DMS114 treated with DMSO at 0.1 percent for 48 hours (cell line): ENCODE results near the gene ICA1.

Experiments
- DNase-seq: peaks from one replicate; lab custom pipeline; 2025; ENCODE audit not compliant: unreplicated experiment; lab: John Stamatoyannopoulos, UW

Gene ICA1

DNA sequence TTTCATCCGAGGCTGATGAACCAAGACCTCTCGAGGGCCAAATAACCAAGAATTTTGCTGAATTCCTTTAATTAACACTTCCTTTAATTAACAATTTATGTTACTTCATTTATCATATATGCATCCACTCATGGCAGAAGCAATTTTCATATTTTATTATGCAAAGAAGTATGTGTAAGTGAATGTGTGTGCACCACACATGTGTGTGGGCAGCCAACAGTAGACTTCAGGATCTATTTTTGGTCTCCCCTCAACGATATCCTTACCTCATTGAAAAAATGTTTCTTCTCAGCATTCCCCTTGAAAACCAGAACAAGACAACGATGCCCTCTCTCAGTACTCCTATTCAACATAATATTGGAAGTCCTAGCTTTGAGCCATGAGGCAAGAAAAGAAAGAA, 96.8 kb downstream of the ICA1 start:
- DNase-seq, result no peak

DNA sequence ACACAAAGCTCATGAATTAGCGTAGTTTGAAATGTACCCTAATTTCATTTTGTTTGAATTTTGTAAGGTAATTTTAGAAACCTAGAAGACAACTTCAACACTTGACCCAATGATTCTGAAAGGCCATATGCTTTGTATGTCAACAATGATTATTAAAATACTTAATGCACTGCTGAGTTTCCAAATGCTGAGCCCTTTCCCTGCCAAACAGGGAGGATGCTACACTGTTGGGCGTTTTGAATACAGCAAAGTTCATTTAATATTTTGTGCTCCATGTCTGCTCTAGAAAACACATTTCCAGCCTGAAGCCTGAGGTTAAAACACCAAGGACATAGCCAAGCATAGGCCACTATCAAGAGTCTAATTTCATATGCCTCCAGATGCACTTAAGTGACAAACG, 99.8 kb downstream of the ICA1 start:
- no peak for DNase-seq

DNA sequence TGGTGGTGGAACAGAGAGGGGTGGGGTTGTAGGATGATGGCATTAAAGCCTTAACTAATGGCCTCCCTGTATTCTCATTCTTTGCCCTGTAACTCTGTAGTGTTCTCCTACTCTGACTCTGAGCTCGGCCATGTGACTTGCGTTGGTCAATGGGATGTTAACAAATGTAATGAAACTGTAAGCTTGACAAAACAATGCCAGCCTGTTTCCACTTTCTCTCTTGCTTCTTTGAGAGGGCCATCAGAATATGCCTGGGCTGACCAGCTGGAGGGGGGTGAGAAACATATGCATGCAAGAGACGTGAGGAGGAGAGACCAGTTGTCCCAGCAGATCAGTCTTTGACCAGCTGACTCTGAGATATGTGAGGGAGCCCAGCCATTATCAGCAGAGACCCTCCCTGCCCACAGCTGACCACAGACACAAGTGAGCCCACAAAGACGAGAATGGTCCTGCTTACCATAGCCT, 100.6 kb downstream of the ICA1 start:
- DNase-seq, result no peak

DNA sequence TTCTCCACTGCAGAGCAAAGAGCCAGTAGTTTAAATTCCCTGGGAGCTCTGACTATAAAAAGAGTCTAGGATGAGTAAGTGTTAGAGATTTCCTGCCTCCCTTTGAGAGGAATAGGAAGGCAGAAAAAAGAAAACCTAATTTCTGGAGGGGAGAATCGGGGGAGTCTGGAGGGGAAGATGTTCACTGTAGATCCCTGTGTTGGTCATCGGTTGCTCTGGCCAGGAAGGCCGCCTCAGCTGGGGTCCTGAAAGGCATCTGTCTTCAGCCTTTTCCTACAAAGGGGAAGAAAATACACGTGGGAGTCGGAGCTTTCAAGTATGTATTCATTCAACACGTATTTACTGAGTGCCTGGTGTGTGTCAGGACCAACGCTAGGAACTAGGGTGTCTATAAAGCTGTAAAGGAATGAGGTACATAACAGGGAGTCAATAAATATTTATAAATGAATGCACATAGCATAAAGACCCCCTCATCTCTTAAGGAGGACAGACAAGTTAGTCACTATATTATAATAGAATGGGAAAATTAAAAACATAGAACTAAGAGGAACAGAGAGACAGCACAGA, 101.1 kb downstream of the ICA1 start:
- no peak for DNase-seq

DNA sequence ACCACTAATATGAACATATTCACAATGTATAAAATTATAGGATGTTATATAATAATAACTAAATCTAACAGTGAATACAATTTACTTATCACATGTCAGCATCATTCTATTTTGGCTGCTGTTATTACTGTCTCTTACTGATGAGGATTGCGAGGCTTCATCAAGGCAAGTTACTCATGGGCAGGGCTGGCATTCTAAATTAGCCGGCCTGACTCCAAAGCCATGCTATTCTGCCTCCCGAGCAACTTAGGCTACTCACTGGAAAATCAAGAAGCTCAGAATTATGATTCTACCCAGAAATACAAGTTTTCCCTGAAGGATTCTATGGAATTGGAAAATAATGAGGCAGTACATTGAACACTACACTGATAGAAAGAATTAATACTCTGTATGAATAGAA, 101.7 kb downstream of the ICA1 start:
- DNase-seq, result no peak

DNA sequence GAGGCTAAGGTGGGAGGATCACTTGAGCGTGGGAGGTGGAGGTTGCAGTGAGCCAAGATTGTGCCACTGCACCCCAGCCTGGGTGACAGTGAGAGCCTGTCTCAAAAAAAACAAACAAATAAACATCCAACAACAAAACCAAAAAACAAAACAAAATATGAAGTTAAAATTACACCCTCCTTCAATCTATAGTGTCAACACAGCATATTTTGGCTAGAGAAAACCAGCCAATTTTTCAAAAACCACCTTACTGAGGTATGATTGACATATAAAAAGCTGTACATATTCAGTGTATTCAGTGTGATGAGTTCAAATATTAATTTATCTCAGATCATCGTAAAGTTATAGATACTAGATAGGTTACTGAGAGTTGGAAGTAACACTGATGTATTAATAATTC, 102.4 kb downstream of the ICA1 start:
- DNase-seq, result no peak

DNA sequence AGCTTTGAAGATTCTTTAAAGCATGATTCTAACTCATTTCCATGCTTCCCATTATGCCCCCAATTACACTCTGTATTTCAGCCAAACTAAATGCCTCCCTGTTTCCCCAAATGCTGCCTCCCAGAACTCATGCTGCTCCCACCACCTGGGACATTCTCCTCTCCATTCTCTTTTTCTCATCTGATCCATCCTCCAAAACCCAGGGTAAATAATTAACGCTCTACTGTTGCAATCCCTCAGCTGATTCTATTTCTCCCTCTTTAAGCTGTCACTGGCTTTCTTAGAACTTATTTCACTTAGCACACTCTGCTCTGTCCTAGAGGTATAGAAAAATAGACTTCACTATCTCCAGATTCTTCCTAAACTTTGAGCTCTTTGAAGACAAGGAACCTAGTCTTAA, 104.7 kb downstream of the ICA1 start:
- no peak for DNase-seq

DNA sequence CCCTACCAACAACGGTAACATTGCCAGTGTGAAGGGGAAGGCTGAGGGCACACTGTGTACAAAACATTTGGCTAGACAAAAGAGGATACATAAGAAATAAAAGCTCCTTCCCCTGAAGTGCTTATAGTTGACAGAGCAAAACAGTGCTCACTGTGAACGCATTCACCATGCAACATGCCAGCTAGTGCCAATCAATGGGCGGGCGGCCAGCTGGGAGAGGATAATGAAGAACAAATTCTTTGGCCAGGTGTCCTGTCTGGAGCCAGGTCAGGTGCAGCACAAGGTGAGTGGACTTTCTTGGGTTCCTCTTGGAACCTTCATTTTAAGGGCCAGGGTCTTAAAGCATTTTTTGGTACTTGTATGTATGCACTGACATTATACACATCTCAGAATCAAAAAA, 106.1 kb downstream of the ICA1 start:
- no peak for DNase-seq

DNA sequence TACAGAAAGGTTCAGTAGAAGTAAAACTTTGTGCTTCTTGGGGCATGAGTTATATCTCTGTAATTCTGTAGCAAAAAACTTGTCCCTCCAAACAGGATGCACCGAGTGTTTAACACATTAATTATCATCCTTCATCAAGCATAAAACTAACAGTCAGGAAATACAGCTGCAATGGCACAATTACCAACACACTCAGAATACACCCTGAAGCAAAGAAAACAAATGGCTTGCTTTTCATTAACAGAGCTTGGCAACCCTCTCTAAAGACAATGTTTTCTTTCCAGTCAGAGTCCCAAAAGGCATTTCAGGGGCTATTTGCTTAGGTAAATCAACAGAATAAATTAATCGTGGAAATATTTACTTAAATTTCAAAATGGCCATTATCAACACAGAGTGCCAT, 107.7 kb downstream of the ICA1 start:
- no peak for DNase-seq

DNA sequence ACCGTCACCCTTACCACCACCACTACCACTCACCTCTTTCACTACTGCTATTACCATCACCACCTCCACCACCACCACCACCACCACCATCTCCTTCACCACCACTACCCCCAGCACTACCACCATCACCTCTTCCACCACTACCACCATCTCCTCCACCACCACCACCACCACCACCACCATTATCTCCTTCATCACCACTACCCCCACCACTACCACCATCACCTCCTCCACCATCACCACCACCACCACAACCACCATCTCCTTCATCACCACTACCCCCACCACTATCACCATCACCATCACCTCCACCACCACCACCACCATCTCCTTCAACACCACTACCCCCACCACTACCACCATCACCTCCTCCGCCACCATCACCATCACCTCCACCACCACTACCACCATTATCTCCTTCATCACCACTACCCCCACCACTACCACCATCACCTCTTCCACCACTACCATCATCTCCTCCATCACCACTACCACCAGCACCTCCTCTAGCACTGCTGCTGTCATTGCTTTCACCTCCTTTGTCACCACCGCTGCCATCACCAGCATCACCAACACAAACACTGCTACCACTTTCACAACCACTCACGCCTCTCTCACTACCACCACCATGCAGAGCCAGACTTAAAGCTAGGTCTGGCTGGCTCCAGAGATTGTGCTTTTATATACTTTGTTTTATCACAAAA, 109.3 kb downstream of the ICA1 start:
- DNase-seq, result no peak

DNA sequence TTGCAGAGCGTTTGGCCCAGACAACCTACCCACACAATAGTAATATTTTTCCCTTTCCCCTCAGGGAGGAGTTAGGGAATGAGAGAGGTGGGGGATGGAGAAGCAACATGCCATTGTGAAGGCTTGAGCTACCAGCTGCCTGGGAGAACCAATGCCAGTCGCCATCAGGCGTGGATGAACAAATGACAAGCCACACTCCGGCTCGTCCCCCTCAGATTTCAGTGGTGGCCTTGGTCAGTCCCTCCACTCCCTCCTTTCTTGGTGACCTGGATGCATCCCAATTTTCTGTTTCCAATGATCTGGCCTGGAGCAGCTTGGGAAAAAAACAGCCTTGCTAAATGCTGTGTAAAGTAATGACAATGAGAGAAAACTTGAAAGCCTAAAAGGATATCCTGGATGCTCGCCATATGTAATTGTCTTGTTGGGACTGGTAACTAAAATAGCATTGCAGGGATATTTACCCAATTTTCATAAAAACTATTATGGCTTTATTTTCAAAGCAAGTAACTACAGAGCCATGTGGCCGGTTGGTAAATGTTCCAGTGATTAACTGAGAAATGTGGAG, 110.7 kb downstream of the ICA1 start:
- no peak for DNase-seq

DNA sequence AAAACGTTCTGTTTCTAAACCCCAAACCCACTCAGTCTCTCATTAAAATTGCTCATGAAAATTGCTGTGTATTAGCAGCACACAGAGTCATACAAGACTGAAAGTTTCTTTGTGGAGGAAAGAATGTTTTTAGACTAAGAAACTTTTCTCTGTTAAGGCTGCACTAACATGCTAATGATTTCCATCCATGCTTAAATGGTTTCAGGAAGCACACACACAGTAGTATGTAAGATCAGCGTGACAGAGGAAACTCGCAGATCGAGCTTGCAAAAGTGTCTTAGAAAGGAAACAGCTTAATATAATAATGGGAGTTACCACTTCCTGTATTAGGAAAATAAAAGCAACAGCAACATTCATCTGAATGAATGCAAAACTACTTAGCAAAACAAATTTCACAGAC, 112.7 kb downstream of the ICA1 start:
- no peak for DNase-seq

DNA sequence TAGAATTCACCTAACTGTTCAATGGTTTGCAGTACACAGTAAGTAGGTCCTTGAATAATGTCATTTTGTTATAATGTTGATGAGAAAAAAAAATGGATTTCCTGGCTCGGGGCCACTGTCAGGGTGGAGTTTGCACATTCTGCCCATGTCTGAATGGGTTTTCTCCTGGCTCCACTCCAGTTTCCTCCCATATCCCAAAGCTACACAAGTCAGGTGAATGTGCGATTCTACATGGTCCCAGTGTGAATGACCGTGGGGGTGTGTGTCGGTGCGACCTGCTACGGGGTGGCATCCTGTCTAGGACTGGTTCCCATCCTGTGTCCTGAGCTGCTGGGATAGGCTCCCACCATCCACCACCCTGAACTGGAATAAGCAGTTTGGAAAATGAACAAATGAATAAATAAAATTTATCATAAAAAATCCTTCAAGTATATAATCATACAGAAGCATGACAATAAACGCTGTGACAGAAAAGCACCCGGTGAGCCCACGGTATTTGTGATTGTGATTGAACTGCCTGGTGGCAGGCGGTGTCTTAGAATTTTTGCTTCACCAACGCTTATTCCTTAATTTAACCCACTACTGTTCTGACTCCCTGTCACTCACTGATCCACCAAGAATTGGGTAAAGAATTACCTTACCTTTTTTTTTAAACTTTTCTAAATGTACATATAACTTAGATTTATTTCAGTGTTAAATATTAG, 114.1 kb downstream of the ICA1 start:
- no peak for DNase-seq

DNA sequence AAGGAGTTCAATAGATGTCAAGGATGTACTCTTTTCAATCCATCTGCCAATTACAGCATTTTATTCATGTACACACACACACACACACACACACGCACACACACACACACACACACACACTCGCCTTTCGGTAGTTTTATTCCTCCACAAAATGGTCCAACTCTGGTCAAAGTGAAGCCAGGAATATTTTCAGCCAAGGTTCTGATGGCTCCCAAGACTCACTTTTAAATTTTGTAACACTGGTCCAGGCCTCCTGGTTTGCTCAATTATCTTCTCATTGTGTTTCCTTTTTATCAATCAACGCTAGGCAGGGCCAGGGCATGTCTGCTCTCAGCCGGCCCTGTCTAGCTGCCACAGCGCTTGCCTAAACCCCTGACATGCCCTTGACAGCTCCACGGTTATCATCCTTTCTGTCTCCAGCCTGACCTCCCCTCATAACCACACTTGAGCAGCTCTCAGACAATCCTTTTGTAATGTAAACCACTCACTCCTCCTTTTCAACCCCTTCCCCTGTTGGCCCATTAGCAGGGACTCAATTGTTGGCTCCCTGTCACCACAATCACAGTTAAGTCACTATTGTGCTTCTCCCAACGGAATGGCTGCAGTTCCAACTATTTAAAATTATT, 115.1 kb downstream of the ICA1 start:
- no peak for DNase-seq

DNA sequence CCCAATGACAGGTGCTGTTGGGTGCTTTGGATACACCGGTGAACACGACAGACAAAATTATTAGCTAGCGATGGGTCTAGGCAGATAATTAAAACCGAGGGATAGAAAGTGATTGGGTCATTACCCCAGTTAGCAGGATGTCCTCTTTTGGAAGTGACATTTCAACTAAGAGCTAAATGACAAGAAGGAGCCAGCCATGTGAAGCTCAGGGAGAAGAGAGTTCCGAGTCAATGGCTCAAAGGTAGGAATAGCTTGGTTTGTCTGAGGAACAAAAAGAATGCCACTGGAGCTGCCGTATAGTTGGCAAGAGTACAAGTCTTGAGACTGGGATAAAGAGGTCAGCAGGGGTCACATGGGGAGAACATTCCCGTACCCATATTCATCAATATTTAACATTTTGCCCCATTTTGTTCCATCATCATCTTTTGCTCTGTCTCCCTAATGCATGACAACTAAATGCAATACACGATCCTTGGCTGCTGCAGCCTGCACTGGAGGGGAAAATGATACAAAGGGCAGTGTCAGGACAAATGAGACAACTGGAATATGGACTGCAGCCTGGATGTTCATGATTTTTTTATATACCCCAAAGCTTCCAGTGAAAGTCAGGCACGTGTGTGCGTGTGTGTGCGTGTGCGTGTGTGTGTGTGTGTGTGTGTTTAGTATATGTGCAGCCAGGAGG, 115.7 kb downstream of the ICA1 start:
- DNase-seq, result no peak

DNA sequence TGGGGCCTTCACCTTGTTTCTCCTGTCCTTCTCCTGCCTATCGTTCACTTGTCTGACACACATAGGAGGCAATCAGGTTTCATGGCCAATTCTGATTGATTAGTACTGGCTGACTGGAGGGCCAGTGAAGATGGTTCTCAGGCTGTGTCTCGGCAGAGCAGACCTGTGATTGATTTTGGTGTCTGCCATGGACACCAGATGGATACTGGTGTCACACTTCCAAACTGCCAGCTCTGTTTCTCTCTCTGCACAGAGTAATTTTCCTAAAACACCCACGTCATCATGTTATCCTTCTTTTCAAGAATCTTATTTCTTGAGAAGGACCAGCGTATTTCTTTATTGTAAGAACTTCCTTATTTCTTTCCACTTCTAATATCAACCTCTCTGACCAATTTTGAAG, 117.1 kb downstream of the ICA1 start:
- no peak for DNase-seq

DNA sequence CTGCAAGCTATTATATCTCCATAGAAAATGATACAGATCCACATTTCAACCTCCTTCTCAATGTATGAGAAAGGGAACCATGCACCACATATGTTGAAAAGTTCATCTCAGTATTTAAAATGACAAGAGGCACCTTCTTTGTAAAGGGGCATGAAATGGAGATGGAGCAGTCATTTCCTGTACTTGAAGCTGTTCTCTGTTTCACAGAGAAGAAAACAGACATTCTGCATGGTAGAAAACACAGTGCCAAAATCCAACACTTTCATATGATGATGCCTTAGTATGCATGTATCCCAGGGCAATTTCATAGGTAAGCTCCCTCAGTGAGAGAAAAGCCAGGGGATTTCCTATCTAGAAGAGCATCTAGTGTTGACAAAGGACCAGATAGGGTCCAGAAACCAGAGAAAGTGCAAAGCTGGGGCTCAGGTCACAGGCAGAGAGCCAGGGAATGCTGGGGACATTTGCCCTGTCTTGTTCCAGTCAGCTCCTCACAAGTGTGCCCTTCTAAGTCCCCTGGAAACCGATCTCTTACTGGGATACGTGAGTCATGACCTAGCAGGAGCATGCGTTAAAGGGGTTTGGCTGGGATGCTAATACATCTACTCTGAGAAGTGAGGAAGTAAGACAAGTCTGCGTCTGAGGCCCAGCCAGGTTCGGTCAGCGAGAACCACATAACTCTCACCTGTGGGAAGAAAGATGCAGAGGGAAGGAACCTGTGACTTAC, 118.7 kb downstream of the ICA1 start:
- DNase-seq, result no peak

DNA sequence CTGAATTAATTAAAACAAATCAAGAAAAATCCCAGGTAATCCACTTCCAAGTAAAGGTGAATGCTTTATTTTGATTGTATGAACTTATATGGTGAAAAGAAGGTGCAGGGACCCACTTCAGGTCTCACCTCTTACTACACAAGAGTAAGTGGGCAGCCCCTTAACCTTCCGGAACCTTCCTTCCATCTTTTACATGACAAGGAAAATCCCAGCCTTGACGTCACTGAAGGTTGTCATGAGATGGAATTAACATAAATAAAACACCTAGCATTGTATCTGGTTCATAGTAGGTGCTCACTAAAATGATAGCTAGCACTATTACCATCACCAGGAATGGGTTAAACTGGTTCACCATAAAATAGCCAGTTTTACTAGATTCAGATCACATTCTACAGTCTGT, 119.5 kb downstream of the ICA1 start:
- no peak for DNase-seq

DNA sequence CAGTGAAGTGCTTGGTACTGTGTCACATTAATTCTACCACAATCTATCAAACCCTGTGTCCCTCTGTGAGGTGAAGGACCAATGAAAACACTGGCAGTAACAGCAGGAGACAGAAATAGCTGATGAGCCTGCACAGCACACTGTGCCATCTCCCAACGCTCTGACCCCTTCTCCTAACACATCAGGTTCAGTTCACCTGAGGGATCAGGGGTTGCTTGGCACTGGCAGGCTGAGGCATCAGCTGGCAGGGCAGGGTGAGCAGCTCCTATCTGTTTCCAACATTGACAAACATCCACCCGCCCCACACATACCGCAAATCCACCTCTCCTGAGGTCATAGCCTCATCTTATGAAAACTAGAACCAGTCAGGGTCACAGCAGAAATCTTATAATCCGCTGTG, 120.9 kb downstream of the ICA1 start:
- no peak for DNase-seq

DNA sequence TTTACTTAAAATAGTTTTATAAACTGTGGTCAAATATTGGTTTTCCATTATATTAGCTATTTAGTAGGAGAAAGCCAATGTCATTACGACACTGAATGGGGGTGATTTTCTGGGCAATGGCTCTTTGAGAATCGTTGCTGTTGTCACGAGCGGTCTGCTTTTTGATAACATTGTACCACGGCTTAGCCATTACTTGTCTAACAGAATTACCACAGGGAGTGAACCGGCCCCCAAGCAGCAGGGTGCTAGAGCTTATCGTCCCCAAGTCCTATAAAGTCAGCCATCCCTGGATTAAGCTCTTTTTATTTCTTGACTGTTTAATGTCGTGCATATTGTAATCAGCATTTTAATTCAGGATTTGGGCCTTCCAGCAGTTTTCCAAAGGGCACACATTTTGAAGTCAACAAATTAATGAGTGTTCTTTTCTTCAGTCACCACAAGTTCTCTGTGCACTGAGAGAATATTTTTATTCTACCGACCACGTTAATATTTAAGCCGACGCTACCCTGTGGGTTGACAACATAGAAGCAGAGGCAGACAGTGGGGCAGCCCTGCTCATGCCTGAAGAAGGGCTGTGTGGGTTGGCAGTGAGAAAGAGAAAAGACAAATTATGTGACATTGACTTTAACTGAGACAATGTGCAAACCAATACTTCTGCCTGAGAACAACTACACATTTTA, 125.8 kb downstream of the ICA1 start:
- no peak for DNase-seq
